HG03342 (cell line): ENCODE results near the gene MTF1.
A peak's percentile ranks its signal among the peaks of the same experiment; 100 is the strongest.
"Not testable (repeated sequence)": the region's sequence is repeated elsewhere in the genome, so short reads cannot be mapped to it uniquely, and the experiment has no call there.

Source experiments
- ATAC-seq: cut with Tn5 transposase; IDR thresholded peaks from one replicate; pipeline ENCODE4 v1.9.1; 2021; ENCODE audit warnings: mild to moderate bottlenecking, moderate library complexity; ENCODE audit not compliant: unreplicated experiment

The MTF1 gene

DNA sequence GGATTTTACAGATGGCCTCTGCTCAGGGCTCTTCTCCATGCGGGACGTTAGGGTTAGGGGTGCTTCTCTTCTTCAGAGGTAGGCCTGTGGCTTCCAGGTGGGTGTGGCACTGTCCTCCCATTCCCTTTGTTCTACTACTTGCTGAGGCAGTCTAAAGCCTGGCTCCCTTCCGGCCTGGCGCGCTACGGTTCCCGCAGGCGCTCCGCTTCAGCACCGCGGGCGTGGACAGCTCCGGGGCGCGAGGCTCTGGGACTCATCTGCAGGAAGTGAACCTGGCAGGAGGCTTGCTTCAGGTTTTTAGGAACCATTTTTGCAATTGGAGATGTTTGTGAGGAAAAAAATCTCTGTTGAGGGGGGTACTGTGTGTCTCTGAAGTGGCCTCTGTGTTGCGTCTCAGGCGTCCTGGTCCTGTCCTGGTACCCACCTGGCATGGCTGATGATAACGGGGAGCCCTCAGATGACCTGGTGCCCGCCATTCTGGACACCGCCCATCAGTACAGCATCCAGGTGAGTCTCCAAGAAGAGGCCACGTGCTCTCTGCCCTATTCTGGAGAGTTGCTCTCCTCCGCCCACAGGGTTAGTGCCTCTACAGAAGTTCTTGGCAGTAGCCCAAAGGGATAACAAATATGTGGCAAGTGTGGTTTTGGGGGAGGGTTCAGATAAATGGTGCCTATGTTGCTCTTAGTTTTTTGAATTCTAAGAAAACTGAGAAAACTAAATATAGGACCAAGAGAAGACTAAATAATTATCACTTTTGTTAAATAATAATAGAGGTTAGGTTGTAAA lies 63.9 kb downstream of the MTF1 start:
- ATAC-seq, result no peak

DNA sequence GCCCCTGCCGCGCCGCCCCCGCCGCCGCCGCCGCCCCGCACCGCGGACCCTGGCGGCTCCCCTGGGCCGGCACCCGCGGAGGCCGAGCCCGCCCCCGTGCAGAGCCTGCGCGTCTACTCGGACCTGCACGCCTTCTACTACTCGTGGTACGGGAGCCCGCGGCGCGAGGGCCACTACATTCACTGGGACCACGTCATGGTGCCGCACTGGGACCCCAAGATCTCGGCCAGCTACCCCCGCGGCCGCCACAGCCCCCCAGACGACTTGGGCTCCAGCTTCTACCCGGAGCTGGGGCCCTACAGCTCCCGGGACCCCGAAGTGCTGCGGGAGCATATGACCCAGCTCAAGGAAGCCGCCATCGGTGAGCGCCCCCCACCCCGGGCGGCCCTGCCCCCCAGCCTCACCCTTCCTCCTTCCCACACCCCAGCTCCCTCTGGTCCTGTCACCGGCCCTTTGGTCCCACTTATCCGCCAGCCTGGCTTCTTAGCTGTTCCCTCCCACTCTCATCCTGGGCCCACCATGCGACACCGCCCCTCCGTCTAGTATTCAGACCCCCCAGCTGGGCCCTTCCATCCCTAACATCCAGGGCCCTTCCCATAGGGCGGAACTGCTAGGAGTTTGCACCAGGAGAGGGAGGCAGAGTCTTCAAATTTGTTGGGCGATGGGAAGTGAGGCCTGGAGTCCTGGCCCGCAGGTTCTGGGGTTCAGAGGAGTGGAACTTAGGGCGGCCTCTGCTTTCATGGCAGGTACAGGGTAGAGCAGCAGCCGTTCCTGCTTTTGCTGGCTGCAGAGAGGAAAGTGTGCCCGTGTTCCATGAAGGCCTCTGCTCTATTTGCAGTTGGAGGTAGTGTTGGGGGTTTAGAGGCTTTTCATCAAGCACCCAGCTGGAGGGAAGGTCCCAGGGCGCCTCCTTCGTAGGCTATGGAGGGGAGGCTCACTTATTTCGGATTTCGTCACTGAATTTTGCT lies 64.7 kb downstream of the MTF1 start:
- peak; percentile 26 for ATAC-seq

DNA sequence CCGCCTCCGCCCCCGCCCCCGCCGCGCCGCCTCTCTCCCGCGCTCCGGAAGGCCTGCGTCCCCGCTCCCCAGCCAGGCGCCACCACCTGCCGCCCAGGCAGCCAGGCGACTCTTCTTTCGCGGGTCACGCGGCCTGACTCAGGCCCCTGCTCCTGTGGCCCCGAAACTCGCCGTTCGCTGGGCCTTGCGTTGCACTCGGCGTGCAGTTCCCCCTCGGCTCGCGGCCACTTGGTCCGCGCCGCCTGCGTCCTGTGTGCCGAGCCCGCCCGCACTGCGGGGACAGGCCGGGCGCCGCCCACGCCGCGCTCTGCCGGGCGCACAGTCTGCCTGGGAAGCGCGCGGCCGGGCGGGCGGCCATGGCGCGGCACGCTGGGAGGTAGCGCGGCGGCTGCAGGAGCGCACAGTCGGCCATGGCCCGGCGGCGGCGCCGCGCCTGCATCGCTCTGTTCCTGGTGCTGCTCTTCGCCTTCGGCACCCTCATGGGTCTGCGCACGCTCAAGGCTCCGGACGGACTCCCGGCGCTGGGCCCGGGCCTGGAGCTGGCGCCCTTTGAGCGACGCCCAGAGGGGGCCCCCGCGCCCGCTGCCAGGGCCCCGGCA lies 65.5 kb downstream of the MTF1 start, which contains the start of gene MANEAL:
Gene MANEAL (plus strand): TSS at position 75 of the 599 bp plus-strand sequence. CDS start 336 bp downstream, at position 411.
- peak; percentile 61 for ATAC-seq

DNA sequence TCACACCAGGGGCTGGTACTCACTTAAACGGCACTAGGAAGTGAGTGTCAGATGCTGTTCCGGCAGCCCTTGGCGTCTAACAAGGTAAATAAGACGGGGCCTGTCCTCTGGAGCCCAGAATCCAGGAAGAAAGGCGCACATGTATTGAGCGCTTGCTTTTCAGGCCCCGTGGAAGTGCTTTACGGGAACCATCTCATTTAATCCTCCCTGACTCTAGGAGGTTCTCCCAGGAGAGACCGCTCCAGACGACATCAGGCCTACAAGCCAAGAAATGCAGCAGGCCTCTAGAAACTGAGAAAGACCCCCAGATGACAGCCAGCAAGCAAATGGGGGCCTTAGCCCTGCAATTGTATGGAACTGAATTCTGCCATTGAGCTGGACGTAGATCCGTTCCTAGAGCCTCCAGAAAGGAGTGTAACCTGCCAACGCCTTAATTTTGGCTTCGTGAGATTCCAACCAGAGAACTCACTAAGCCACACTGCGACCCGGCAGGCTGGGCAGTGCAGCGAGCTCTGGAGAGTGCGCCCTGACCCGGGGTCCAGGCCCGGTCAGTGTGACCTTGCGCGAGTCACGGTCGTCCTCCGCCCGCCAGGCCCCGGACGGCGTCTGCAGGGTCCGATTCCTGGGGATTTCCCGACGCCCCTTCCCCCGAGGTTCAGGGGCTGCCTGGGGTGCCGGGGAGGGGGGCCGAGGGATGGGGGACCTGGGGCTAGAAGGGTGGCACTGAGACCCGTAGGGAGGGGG lies 66.3 kb downstream of the MTF1 start:
- no peak for ATAC-seq

DNA sequence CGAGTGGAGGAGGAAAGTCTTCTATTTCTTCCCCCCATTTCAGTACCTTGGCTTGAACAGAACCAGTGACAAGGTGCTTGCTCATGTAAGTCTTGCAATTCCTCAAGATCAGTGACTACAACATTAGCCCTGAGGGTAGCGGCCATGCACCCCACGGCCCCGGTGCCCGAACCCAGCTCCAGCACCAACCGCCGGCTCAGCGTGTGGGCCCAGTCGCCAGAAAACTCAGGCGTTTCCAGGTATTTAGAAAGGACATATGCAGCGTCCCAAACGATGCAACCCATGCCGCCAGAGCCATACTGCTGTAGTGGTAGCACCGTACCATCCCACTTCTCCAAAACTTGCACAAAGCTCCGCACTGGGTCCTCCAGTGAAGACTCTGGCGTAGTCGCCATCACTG lies 76.9 kb downstream of the MTF1 start:
- no peak for ATAC-seq

DNA sequence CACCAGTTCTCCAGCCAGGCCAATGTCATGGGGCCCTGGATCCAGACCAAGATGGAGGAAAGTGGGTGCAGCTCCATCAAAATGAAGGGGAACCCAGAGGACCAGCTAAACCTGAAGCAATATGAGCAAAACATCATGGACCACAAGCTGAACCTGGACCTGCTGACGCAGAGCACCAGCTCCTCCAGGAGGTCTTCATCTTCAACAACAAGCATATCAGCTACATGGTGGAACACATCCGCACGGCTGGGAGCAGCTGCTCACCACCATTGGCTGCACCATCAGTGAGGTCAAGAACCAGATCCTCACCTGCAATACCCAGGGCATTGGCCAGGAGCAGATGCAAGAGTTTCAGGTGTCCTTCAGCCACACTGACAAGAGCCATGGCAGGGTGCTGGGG lies 80.7 kb downstream of the MTF1 start:
- ATAC-seq, result no peak

DNA sequence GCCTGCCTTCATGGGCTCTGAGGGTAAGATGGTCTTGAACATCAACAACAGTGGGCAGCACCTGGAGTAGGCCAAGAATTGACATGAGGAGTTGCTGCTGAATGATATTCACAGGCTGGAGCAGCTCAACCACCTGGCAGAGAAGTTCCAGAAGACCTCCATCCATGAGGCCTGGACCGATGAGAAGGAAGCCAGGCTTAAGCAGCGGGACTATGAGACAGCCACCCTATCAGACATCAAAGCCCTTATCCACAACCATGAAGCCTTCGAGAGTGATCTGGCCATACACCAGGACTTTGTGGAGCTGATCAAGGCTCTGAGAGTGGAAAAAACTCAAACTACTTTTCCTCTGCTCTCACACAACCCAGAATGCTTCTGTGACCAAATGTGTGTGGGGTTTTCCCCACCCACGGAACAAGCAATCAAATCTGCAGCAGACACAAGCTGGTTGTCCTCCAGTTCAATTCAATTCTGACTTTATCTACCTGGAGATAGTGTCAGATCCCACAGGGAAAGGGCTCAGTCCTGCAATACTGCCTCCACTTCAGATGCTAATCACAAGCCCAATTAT lies 82.4 kb downstream of the MTF1 start:
- ATAC-seq, result no peak

DNA sequence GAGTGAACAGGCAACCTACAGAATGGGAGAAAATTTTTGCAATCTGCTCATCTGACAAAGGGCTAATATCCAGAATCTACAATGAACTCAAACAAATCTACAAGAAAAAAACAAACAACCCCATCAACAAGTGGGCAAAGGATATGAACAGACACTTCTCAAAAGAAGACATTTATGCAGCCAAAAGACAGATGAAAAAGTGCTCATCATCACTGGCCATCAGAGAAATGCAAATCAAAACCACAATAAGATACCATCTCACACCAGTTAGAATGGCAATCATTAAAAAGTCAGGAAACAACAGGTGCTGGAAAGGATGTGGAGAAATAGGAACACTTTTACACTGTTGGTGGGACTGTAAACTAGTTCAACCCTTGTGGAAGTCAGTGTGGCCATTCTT lies 88.0 kb downstream of the MTF1 start:
- ATAC-seq, result not testable (repeated sequence)

DNA sequence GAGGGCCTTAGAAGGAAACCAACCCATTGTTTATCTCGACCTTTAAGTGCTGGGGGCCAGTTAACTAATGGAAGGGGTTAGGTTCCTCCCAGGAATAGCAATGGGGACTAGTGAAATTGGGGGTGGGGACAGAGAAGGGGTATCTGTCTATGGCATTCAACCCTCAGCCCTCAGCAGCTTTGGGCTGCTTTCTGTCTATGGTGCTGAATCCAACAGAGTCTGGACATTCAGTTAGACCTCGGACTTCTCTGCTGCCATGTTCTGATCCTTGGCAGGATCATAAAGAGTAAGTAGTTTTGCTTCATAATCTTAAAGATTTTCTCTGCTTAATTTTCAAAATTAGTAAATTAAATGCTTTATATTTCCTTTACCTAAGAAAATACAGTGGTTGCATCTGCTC lies 91.9 kb downstream of the MTF1 start:
- ATAC-seq, result no peak

DNA sequence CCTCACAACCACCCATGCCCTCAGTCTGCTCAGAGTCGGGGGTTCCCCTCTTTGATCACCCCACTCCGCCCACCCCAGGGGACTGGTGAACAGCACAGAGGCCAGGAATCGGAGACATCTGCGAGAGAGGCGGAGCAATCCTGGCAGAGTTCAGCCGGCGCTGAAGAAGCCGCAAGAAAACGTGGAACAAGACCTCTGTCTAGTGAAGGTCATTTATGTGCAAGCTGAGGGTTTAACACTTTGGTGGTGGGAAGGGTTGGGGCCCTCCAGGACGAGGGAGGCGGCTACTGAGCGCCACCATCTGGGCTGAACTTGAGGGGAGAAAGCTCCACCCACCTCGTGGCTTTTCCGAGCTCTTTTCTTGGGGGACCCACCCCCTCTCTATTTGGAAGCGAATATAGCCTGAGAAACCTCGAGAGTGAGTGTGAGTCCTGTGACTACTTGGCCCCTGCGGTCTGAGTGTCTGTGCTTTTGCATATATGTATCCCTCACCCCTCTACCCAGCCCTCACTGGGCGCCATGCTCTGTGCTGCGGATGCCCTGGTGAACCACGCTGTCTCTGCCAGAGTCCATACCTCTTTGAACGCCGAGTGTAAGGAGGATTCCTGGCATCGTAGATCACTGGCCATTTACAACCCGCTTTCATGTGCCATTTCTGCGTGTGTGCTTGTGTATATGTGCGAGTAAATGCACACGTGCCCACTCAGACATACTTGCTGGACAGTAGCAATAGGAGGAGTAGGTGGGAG lies 93.3 kb downstream of the MTF1 start:
- ATAC-seq, result no peak

DNA sequence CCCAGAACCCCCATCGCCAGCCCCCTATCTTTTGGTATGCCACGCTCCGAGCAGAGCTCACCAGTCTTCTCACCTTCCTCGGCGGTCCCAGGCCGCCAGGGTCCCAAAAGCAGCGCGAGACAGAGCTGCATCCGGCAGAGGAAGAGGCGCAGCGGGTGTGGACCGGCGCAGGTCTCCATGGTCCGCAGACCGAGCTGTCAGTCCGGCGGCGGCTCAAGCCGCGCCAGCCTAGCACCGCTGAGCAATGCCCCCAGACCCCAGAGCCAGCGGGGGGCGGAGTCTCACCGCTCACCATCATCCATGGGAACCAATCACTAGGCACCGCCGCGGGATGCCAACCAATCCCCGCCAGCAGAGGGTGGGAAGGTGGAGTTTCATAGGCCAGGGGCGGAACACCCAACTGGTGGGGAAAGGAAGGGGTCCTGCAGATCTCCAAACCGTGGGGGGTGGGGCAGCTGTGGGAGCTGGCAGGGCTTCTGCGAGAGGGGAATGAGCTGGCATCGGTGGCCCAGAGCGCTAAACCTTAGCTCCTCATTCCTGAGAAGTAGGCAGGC lies 94.4 kb downstream of the MTF1 start, which contains the start of gene EPHA10:
Gene EPHA10 (minus strand): TSS at position 233 of the 554 bp plus-strand sequence. CDS start 54 bp downstream, at position 179.
- ATAC-seq, result no peak

DNA sequence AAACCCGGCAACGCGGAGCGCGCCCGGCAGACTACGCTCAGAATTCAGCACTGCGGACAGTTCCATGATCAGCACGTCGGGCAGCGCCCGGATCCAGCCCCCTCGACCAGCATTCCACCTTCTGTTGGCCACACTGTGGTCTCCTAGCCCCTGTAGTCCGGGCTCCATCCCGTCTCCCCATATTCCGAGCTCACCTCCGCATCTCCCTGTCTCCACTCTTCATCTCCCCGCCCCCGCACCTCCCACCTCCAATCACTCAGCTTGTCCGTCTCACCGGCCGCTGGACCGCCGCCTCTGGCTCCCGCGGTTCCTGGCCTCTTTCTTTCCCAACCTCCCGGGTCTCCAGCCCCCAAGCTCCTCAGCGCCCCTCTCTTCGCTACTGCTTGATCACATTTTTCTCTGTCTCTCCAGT lies 95.0 kb downstream of the MTF1 start:
- no peak for ATAC-seq

DNA sequence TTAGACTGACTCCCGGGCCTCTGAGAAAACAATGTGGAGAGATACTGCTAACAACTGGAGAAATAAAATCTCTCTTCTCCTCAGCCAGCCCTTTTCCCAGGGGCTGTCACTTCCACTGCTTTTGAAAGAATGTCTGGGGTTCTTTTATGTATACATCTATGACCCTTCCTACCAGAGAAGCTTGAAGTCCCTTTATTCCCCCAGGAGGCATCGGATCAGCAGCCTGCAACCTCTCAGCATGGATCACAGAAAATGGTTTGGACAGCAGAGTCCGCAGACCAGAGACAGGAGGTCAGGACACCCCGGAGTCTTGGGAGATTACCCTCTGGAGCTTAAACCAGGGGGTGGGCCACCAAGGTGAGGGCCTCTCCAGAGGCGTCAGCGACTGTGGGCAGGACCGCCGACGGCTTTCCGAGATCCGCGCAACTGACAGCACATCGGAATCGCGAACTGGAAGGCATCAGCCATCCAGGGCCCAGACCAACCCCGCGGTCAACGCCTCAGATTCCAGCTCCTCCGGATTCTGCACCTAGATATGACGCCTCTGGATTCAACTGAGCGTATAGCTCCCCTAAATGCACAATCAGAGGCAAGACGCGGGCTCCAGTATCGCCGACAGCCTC lies 95.5 kb downstream of the MTF1 start:
- ATAC-seq, result no peak

DNA sequence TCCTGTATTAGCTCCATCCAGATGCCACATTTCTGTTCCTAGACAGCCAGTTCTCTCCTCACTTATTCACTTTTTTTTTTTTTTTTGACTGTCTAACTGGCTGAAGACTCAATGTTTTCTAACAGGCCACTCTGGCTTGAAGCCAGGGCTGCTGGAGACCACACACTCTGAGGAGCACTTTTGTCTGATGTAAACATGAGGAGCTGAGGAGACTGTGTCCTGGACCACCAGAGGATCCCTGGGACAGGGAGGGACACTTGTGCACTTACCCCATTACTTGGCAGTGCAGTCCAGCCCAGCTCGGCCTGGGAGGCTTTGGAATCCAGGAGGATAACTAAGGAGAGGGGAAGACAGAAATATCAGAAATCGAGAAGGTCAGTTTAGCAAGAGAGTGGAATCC lies 96.9 kb downstream of the MTF1 start:
- no peak for ATAC-seq

DNA sequence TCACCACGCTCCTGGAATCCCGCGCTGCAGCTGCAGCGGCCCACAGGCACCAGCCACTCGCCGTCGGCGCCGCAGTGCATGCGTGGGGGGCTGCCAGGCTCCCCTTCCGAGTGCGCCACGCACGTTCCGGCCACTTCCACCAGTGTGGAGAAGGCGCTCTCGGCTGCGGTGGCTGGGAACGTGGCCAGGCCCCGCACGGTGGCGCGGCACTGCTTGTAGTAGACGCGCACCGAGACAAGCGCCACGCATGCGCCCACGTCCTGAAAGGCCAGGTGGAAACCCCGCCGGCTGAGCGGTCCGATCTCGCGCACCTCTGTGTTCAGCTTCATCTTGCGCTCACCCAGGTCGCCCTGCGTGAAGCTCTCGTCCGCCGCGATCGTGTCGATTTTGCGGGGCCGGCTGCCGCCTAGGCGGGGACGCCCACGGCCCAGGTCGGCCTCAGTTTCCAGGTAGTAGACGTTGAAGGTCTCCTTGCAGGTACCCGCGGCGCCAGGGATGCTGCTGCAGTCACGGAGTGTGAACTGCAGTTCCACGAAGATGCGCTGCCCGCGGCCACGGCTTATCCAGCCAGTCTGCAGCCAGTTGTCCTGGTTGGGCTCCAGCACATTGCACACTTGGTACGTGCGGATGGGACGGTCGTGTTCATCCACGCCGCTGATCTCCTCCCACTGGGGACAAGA lies 97.8 kb downstream of the MTF1 start:
- no peak for ATAC-seq
